DND-41 (cell line): ENCODE data around the gene PHACTR3.

Source experiments
- ATAC-seq: fragments of 200-7000 bp; cut with Tn5 transposase; 3 replicates; pipeline ENCODE4 v1.9.1; 2021; ENCODE audit warnings: low read depth; ENCODE audit not compliant: insufficient read depth
- DNase-seq: peaks from one replicate; pipeline ENCODE4 v3.0.0-alpha.2; 2020
- H2AFZ ChIP-seq: 2 replicates; pipeline ENCODE4 v1.6.0; 2012; ENCODE audit warnings: low read depth, low read length
- H3K27ac ChIP-seq: 2 replicates; pipeline ENCODE4 v1.5.1; 2012; ENCODE audit warnings: low read length, inconsistent platforms
- H3K27me3 ChIP-seq: fragments of 200-600 bp; sonication (generic); 2 replicates; pipeline ENCODE4 v1.6.0; 2012; ENCODE audit warnings: low read length, mild to moderate bottlenecking, inconsistent platforms; ENCODE audit not compliant: insufficient read depth, poor library complexity
- H3K36me3 ChIP-seq: 2 replicates; pipeline ENCODE4 v1.5.1; 2012; ENCODE audit warnings: low read length, inconsistent platforms; ENCODE audit not compliant: insufficient read depth
- H3K4me1 ChIP-seq: 2 replicates; pipeline ENCODE4 v1.5.1; 2012; ENCODE audit warnings: mild to moderate bottlenecking, low read length; ENCODE audit not compliant: insufficient read depth
- H3K4me2 ChIP-seq: 2 replicates; pipeline ENCODE4 v1.6.0; 2012; ENCODE audit warnings: mild to moderate bottlenecking, moderate library complexity, low read length, inconsistent platforms; ENCODE audit not compliant: insufficient read depth
- H3K4me3 ChIP-seq, 2 experiments: fragments of 200-600 bp in 1 of 2; shearing (Covaris generic) in 1 of 2; 2 replicates each; pipeline ENCODE4 v1.5.1; 2012 to 2016; ENCODE audit warnings: inconsistent platforms in 2 of 2, low read length in 2 of 2, mild to moderate bottlenecking in 2 of 2, low read depth in 1 of 2, moderate library complexity in 1 of 2
- H3K79me2 ChIP-seq: 2 replicates; pipeline ENCODE4 v1.6.0; 2012; ENCODE audit warnings: low read length, inconsistent platforms; ENCODE audit not compliant: insufficient read depth
- H3K9ac ChIP-seq: 2 replicates; pipeline ENCODE4 v1.6.0; 2012; ENCODE audit warnings: low read depth, mild to moderate bottlenecking, inconsistent platforms, low read length, moderate library complexity
- H3K9me3 ChIP-seq: 2 replicates; pipeline ENCODE4 v1.5.1; 2012; ENCODE audit warnings: low read length, moderate library complexity, mild to moderate bottlenecking, inconsistent platforms; ENCODE audit not compliant: insufficient read depth, severe bottlenecking
- H4K20me1 ChIP-seq: 2 replicates; pipeline ENCODE4 v1.6.0; 2012; ENCODE audit warnings: low read length; ENCODE audit not compliant: insufficient read depth
- EZH2 ChIP-seq: IDR thresholded peaks from 3 replicates; pipeline ENCODE4 v1.6.1; 2012; ENCODE audit warnings: borderline replicate concordance, low read depth, mild to moderate bottlenecking, moderate library complexity, low read length, inconsistent platforms; ENCODE audit not compliant: severe bottlenecking
- TF ChIP-seq, protein P1 (sequence below): IDR thresholded peaks from 2 replicates; pipeline ENCODE4 v1.5.1; 2012; ENCODE audit warnings: borderline replicate concordance, low read length, moderate library complexity, mild to moderate bottlenecking; ENCODE audit not compliant: poor library complexity, severe bottlenecking; ENCODE audit errors: extremely low read depth

The PHACTR3 gene

GRCh38 chr20:59565768-59566461, 38.4 kb upstream of the PHACTR3 start:
- TF ChIP-seq, protein P1, sequence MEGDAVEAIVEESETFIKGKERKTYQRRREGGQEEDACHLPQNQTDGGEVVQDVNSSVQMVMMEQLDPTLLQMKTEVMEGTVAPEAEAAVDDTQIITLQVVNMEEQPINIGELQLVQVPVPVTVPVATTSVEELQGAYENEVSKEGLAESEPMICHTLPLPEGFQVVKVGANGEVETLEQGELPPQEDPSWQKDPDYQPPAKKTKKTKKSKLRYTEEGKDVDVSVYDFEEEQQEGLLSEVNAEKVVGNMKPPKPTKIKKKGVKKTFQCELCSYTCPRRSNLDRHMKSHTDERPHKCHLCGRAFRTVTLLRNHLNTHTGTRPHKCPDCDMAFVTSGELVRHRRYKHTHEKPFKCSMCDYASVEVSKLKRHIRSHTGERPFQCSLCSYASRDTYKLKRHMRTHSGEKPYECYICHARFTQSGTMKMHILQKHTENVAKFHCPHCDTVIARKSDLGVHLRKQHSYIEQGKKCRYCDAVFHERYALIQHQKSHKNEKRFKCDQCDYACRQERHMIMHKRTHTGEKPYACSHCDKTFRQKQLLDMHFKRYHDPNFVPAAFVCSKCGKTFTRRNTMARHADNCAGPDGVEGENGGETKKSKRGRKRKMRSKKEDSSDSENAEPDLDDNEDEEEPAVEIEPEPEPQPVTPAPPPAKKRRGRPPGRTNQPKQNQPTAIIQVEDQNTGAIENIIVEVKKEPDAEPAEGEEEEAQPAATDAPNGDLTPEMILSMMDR: no peak
- no peak for TF ChIP-seq EZH2
- no peaks in the 10 kb centered on the region for H3K27me3 ChIP-seq
- no peaks in the 10 kb centered on the region for H3K4me1 ChIP-seq
- ATAC-seq (no peak), DNase-seq (no peak)
- H2AFZ ChIP-seq: no peak overlapping the region
- no peak overlapping the region for H3K4me3 ChIP-seq
- no peaks in the 10 kb centered on the region for H3K36me3 ChIP-seq
- H3K9ac ChIP-seq: no peak overlapping the region
- H3K4me2 ChIP-seq: no peak overlapping the region
- H3K79me2 ChIP-seq: no peaks in the 10 kb centered on the region
- H3K9me3 ChIP-seq: no peaks in the 10 kb centered on the region
- no peak overlapping the region for H3K27ac ChIP-seq
- H4K20me1 ChIP-seq: peaks cover 4% of the 10 kb centered on the region; the same call in 1 of the 2 replicates

DNA sequence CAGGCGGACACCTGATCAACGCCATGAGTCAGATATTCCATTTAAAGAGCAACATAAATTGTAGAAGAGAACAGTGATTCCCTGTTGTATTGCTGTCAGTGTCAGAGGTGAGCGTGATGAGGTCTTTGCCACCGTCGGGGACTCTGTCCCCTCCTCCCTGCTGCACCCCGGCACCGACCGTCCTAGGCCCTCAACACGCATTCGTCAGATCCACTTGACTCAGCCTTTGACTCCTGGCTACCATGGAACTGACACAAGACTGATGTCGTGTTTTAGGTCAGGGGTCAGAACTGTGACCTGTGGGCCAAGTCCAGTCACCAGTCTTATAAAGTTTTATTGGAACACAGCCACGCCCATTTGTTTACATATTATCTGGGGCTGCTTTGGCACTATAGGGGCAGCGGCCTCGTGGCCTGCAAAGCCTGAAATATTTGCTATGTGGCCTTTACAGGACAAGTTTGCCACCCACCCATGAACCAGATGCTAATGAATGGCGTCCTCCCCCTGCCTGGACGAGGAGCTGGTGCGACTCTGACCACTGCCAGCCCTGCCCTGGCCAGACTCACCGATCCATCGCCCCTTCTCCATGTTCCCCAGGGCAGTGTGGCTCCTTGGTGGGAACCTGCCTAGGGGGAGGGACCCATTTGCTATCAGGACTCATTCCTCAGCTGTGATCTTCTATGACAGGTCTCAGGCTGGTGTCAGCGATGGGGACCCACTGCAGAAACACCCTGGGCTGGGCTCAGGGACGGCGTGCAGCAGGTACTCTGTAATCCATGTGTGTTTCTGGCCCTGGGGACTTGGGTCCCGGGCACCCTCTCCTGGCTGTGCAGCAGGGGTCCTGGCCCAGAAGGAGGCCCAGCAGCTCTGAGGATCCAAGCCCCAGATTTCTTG, 37.5 kb upstream of the PHACTR3 start:
- Histone ChIP-seq H4K20me1 (peaks cover 4% of the 10 kb centered on the region; the same call in 1 of the 2 replicates), H3K79me2 (no peaks in the 10 kb centered on the region), H3K4me1 (peaks cover 9% of the 10 kb centered on the region), H3K27ac (no peak overlapping the region), H2AFZ (no peak overlapping the region), H3K9ac (no peak overlapping the region), H3K4me3 (no peak overlapping the region), H3K9me3 (no peaks in the 10 kb centered on the region), H3K4me2 (no peak overlapping the region), H3K27me3 (no peaks in the 10 kb centered on the region), H3K36me3 (no peaks in the 10 kb centered on the region)
- no peak for ATAC-seq
- no peak for DNase-seq
- TF ChIP-seq EZH2: no peak
- TF ChIP-seq, protein P1: no peak

DNA sequence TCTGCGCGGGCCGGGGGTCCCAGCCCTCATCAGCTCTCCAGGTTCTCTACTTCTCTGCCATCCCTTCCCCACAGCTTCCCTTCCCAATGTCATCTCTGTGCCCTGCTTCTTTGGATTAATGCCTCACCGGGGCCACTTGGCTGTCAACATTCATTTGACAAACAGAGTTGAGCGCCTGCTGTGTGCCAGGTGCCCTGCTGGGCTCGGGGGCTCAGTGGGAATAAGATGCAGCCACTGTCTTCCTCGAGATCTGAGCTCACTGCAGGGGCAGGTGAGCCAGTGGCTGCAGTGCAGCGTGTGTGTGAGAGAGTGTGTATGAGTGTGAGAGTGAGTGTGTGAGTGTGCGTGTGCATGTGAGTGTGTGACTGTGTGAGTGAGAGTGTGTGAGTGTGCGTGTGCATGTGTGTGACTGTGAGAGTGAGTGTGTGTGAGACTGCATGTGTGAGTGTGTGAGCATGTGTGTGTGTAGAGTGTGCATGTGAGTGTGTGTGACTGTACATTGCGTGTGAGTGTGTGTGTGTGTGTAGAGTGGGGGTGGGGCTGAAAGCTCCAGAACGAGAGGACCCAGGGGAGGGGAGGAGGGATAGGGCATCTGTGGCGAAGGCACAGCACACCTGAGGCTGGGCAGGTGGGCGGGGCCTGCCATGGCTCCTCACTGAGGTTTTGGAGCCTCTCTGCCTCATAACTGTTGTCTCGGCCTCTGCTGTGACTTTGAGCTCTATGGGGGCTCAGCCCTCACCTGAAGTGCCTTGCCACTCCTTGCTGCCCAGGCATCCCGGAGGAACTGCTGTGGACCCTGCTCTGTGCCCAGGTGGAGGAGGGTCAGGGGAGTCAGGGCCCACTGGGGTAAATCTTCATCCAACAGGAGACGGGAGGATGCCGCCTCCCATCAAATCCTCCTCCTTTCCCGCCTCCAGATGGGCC, 36.5 kb upstream of the PHACTR3 start:
- Histone ChIP-seq H3K36me3 (no peaks in the 10 kb centered on the region), H3K9me3 (no peaks in the 10 kb centered on the region), H3K27me3 (no peaks in the 10 kb centered on the region), H3K9ac (no peak overlapping the region), H3K27ac (no peak overlapping the region), H3K4me3 (no peak overlapping the region), H3K79me2 (no peaks in the 10 kb centered on the region), H3K4me2 (no peak overlapping the region), H4K20me1 (peaks cover 4% of the 10 kb centered on the region; the same call in 1 of the 2 replicates), H3K4me1 (peaks cover 11% of the 10 kb centered on the region), H2AFZ (no peak overlapping the region)
- TF ChIP-seq, protein P1: no peak
- TF ChIP-seq EZH2: no peak
- DNase-seq (no peak), ATAC-seq (no peak)
